Calu3 (cell line): ENCODE measurements around the gene AGAP3. TPM values are rescaled to one million over a fixed set of nuclear protein-coding genes. Genes with fewer than 3 reads are reported as not detected.

Experiments
- BruUV-seq: library from RNA; stranded (reverse); fragments of 400-500 nt; replicated peaks from 2 replicates; lab custom pipeline; 2021; lab: Mats Ljungman, UMichigan
- CTCF ChIA-PET: fragments of 300-600 bp; sonication (Branson Sonifier 250); formaldehyde crosslinking; loops from one replicate; lab custom pipeline; 2022; ENCODE audit warnings: antibody characterized with exemption; lab: Charles Lee
- DNase-seq: peaks from one replicate; pipeline ENCODE4 v3.0.0; 2022
- H3K27ac Mint-ChIP-seq: one replicate; pipeline ENCODE4 v1.8.0; 2022; ENCODE audit warnings: mixed read lengths; ENCODE audit not compliant: unreplicated experiment
- H3K27me3 Mint-ChIP-seq: one replicate; pipeline ENCODE4 v1.8.0; 2022; ENCODE audit warnings: mixed read lengths; ENCODE audit not compliant: unreplicated experiment
- H3K36me3 Mint-ChIP-seq: one replicate; pipeline ENCODE4 v1.8.0; 2022; ENCODE audit warnings: mild to moderate bottlenecking, moderate library complexity, mixed read lengths; ENCODE audit not compliant: insufficient read depth, unreplicated experiment
- H3K4me1 Mint-ChIP-seq: one replicate; pipeline ENCODE4 v1.8.0; 2022; ENCODE audit warnings: mild to moderate bottlenecking, low read depth, mixed read lengths; ENCODE audit not compliant: unreplicated experiment
- H3K4me3 Mint-ChIP-seq: one replicate; pipeline ENCODE4 v1.8.0; 2022; ENCODE audit warnings: mild to moderate bottlenecking, low read depth, moderate library complexity, mixed read lengths; ENCODE audit not compliant: unreplicated experiment
- H3K9me3 Mint-ChIP-seq: one replicate; pipeline ENCODE4 v1.8.0; 2022; ENCODE audit warnings: low read depth, mixed read lengths; ENCODE audit not compliant: unreplicated experiment
- CTCF ChIP-seq: fragments of 200-600 bp; IDR thresholded peaks from one replicate; pipeline ENCODE4 v1.8.0; 2022; ENCODE audit warnings: antibody characterized with exemption; ENCODE audit not compliant: unreplicated experiment
- intact Hi-C: fragments of 100-400 bp; cut with micrococcal nuclease; formaldehyde crosslinking; loops from one replicate; pipeline ENCODE4 v1.10.0; 2022; ENCODE audit not compliant: unreplicated experiment
- total RNA-seq: library from RNA; stranded (reverse); gene quantifications from 2 replicates; pipeline ENCODE4 v1.2.3, GENCODE V29; 2022

Gene AGAP3
- total RNA-seq, 1 experiment from 2014 or later, result 73.4 TPM

- no TSS peak for BruUV-seq
- H3K27me3 Mint-ChIP-seq, result no peaks in the 10 kb centered on the region
- DNase-seq, result no peak
- H3K27ac Mint-ChIP-seq, result no peak overlapping the region
- TF ChIP-seq CTCF, result no peak
- H3K36me3 Mint-ChIP-seq, result peaks cover 22% of the 10 kb centered on the region
- no peaks in the 10 kb centered on the region for H3K4me1 Mint-ChIP-seq
- H3K4me3 Mint-ChIP-seq, result no peak overlapping the region
- intact Hi-C loops, result no loop called here
- no peaks in the 10 kb centered on the region for H3K9me3 Mint-ChIP-seq
- CTCF ChIA-PET, result no interaction called here
These were observed 53.0 kb downstream of the AGAP3 start for GRCh38 chr7:151139071-151139790.

- Mint-ChIP-seq H3K27me3 (no peaks in the 10 kb centered on the region), H3K4me1 (no peaks in the 10 kb centered on the region), H3K36me3 (peaks cover 26% of the 10 kb centered on the region), H3K27ac (no peak overlapping the region), H3K9me3 (no peaks in the 10 kb centered on the region), H3K4me3 (no peak overlapping the region)
- no TSS peak for BruUV-seq
- CTCF ChIA-PET, result no interaction called here
- intact Hi-C loops, result no loop called here
- no peak for DNase-seq
- no peak for TF ChIP-seq CTCF
These were observed 53.5 kb downstream of the AGAP3 start for GRCh38 chr7:151139791-151140190.

GRCh38 chr7:151140826-151141225 lies 54.6 kb downstream of the AGAP3 start:
- Mint-ChIP-seq H3K4me1 (no peaks in the 10 kb centered on the region), H3K36me3 (peaks cover 26% of the 10 kb centered on the region), H3K27me3 (no peaks in the 10 kb centered on the region), H3K4me3 (no peak overlapping the region), H3K9me3 (no peaks in the 10 kb centered on the region), H3K27ac (no peak overlapping the region)
- no peak for DNase-seq
- intact Hi-C loops, result no loop called here
- no TSS peak for BruUV-seq
- no peak for TF ChIP-seq CTCF
- CTCF ChIA-PET, result interaction anchor here (1.2 kb wide), 1 partner anchor 17 kb away, joined by 3 read pairs; no protein-coding TSS in a partner anchor

GRCh38 chr7:151141311-151141854 lies 55.1 kb downstream of the AGAP3 start:
- Mint-ChIP-seq H3K27me3 (no peaks in the 10 kb centered on the region), H3K9me3 (no peaks in the 10 kb centered on the region), H3K4me3 (no peak overlapping the region), H3K4me1 (no peaks in the 10 kb centered on the region), H3K27ac (no peak overlapping the region), H3K36me3 (peaks cover 26% of the 10 kb centered on the region)
- CTCF ChIA-PET, result interaction anchor here (1.2 kb wide), 1 partner anchor 17 kb away, joined by 3 read pairs; no protein-coding TSS in a partner anchor
- TF ChIP-seq CTCF, result no peak
- no TSS peak for BruUV-seq
- no peak for DNase-seq
- intact Hi-C loops, result no loop called here
